ENCODE measurements around the gene GRAP.

- no peak for TF ChIP-seq POLR2A (IDR thresholded peaks at IDR 0.05)
- no peak for TF ChIP-seq CTCF (IDR thresholded peaks at IDR 0.05)
These were observed 24.0 kb downstream of the GRAP start for GRCh38 chr17:19022747-19023146.

All from body of pancreas (tissue), 4 donors.